Renal cortex interstitium (tissue), 11 donors: Measurements from ENCODE around the gene SAMD4A. TPM values are rescaled to one million over a fixed set of nuclear protein-coding genes. Genes with fewer than 3 reads are reported as not detected.

Experiments used
- DNase-seq, 11 donors: peaks; one replicate each; pipeline ENCODE4 v3.0.0-alpha.2; 2013; ENCODE audit warnings: low read depth in 9 of 11, low spot score in 4 of 11; ENCODE audit errors: extremely low read depth in 1 of 11
- polyA plus RNA-seq, 3 donors: library from polyadenylated mRNA; unstranded; fragments of 120-200 nt; gene quantifications; one replicate each; pipeline ENCODE4 v1.2.1, GENCODE V29; 2013; ENCODE audit not compliant: insufficient read length in 3 of 3

The SAMD4A gene
- polyA plus RNA-seq, 3 donors = 8.6 to 14.4 (median 10.1) TPM

DNA sequence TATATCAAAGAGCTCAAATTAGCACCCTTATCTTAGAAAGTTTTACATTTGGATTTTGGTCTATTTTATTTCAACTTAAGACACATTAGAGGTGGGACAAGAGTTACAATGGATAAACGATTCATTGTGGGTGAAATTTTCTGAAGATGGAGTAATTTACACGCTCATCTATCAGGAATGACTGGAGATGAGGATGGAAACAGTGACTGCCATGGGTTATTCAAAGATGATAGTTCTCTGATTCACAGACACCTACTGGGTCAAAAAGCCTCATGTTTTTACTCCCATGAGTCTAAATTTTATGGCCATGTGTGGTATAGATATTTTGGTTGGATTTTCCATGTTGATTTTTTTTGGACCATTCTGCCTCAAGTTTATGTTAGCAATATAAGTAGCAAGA lies 22.1 kb downstream of the SAMD4A start:
- DNase-seq = no peak

- DNase-seq = no peak
These were observed 22.9 kb downstream of the SAMD4A start for GRCh38 chr14:54589843-54590242.

DNA sequence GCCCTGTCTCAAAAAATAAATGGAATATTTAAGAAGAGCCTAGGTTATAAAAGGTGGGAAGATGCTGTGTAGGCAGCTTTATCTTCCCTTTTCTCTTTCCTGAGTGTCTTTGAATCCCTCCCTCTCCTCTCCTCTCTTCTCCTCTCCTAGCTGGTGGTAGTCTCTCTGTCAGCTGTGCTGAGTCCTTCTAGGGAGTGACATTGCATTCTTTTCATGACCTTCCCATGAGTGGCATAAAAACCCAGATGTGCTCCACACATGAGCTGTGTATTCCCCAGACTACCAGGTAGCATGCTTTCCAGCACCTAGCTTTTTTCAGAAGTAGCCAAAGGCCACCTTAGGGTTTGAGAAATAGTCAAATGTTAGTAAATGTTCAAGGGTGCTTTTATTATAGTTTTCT lies 23.6 kb downstream of the SAMD4A start:
- DNase-seq = no peak

- no peak for DNase-seq
These were observed 24.5 kb downstream of the SAMD4A start for GRCh38 chr14:54591461-54591860.

DNA sequence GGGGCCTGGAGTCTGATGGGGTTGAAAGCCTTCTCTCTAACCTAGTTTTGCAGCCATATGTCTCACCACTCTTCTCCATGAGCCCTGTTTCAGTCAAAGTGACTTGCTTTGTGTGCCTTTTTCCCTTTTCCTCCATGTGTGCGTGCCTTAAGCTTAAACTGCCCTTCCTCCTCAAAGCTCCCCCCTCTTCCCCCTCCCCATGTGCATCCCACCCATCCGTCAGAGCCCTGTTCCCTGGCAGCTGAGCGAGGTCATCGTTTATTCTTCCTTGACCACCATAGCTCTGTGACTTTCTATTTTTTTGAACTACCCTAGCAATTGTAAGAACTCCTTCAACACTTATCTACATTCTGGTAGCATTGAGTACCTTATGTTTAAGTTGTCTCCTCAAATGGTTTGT lies 24.9 kb downstream of the SAMD4A start:
- DNase-seq = no peak

DNA sequence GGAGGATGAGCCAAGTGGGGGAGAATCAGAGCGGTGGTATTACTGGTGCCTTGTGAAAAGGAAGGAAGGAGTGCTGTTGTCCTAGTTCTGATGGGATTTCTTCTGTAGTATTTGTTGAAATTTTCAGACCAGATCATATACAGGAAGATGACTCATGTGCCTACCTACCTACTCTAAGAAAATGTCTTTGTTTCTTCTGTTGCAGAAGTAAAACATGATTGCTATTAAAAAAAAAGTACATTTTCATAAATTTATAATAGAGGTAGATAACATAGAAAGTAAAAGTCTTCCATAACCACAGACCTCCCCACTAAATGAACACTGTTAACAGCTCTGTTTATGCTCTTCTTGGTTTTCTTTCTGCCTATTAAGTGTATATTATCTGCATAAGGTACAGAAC lies 26.9 kb downstream of the SAMD4A start:
- no peak for DNase-seq

- no peak for DNase-seq
These were observed 27.6 kb downstream of the SAMD4A start for GRCh38 chr14:54594537-54594936.

DNA sequence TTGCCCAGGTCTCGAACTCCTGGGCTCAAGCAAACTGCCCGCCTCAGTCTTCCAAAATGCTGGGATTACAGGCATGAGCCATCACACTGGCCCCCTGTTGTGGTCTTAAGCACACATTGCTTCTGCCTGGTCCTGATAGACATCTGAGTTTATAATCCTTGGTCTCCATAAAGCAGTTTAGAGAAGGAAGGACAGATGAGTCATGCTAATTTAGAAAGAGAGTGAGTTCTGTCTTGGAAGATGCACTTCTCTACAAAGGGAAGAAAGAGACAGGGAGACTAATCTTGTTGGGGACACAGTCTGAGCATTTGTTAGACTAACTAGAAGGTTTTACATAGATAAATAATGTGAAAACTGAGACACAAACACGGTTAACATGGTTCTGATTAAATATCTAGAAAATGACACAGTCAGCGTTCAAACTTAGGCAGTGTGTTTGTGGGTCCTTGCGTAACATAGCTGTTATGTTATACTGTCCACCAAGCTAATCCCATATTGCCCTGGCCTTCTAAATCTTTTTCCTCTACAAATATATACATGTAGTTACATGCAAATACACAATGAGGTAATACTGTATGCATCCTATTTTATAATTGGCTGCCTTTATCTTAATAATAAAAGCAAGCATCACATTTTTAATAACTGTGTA lies 31.0 kb downstream of the SAMD4A start:
- DNase-seq = no peak

GRCh38 chr14:54599966-54600716 lies 33.2 kb downstream of the SAMD4A start:
- peak in 5 of 11 donors; percentile 15 to 28 (median 22) for DNase-seq

DNA sequence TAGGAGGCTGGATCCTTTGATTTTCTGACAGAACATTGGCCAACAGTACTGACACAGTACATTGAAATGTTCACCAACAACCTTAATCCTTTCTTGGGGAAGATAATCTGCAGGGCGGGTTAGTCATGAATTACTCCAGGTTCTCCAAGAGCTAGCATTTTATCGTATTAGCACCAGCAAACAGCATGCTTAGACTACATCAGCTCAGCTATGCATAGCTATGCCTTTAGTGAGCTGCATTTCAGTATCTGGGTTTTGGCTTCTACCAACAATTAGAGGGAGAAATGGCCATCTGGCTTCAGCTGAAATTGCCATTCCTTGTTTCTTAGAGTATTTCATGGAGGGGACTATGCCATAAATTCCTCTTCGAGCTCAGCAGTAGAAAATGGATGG lies 33.8 kb downstream of the SAMD4A start:
- no peak for DNase-seq

GRCh38 chr14:54603362-54603761 lies 36.4 kb downstream of the SAMD4A start:
- no peak for DNase-seq

GRCh38 chr14:54606178-54606577 lies 39.2 kb downstream of the SAMD4A start:
- no peak for DNase-seq

- DNase-seq = no peak
These were observed 39.8 kb downstream of the SAMD4A start for GRCh38 chr14:54606631-54607133.

- no peak for DNase-seq
These were observed 42.6 kb downstream of the SAMD4A start for GRCh38 chr14:54609576-54609975.

DNA sequence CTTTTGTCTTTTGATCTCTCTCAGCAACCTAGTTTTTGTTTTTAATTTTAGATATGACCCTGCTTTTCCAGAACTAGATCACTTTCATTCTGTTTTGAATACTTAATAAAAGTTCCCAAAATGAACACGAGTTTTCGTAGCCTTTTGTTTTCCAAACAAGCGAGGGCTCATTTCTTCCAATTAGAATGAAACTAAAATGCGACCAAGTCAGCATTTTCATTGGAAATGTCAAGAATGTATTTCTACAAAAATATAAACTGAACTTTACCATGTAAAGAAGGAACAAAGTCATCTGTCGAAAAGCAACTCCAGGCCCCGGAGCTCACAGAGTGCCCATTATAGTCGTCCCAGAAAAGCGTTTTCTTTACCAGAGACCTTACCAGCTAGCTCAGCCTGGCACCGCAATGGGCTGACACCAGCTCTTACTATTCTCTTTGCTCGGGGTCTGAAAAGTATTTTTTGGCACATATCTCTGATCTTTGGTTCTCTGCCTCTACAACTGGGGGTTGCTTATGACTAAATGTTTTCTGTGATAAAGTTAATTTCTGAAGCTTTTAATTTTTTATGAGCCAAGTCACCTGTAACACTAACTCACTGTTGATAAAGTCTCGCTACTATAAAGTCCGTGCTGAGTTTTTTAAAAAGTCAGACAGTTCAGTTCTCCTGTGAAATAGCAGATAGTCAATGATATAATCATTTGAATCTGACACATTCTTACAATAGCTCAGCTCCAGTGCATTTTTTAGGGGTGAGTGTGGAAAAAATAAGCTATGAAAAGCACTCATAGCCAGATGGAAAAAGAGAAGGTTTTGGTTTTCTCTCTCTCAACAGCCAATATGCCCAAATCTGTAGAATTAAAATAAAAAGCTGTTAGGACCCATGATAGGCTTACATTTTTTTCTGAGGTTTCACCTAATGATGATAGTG lies 43.4 kb downstream of the SAMD4A start:
- DNase-seq = no peak

- DNase-seq = no peak
These were observed 47.4 kb downstream of the SAMD4A start for GRCh38 chr14:54614296-54614695.

DNA sequence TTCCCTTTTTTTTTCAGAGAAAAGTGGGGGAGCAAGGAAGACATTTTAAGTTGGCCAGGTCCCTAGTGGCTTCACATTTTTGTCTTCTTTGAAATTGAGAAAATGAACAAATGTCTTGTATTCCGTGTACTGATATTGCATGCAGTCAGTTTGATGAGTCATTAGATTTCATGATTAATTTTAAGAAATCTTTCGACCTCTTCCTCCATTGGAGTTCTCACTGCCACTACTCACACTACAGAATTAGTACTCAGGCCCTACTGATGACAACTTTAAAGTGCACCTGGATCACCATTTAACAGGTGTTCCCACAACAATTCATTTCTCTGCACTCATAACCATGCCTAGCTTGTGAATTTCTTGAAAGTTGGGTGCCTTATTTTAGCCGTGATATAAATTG lies 50.5 kb downstream of the SAMD4A start:
- DNase-seq = no peak

- no peak for DNase-seq
These were observed 54.8 kb downstream of the SAMD4A start for GRCh38 chr14:54621686-54622085.

DNA sequence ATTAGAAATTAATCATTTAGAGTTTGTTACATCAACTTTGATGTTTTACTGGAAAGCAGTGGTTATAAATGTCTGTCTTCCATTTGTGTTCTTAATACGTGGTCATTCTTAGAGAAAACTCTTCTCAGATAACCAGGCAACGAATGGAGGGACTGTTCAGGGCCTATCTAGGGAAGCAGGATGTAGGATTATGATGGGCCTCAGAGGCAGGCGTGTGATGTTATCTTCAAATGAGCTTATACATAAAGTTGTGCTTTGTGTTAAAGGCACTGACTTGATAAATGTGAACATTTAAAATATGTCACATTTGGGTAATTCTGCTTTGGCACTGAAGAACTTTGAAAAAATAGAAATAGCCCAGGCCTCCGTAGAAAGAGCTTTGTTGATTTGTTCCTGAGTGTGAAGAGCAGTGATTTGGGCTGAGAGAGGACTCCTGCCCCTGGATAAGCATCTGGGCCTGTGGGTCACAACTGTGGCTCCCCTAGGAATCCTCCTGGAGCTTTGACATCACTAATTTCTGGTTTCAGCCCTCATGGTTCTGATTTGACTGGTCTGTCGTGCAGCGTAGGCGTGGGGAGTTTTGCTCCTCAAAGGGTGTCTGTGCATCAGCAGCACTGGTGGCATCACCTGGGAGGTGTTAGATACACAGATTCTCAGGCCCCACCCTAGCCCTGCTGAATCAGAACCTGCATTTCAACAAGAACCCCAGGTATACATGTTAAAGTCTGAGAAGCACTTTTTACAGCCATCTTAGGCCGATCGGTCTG lies 55.4 kb downstream of the SAMD4A start:
- DNase-seq = no peak
